Activated CD4-positive, alpha-beta T cell treated with anti-CD3 and anti-CD28 coated beads, Interleukin-2, amount 50 U/mL, for 1 hour (primary cell): Measurements from ENCODE around the gene AMBRA1.
"Not testable (repeated sequence)": the region's sequence is repeated elsewhere in the genome, so short reads cannot be mapped to it uniquely, and the experiment has no call there.

Experiments
- DNase-seq: peaks from one replicate; pipeline ENCODE4 v3.0.0-alpha.2; 2020

The AMBRA1 gene

GRCh38 chr11:46616551-46617133 is 22.8 kb upstream of the AMBRA1 start:
- no peak for DNase-seq

- DNase-seq = no peak
Observed at GRCh38 chr11:46615756-46616155, 21.9 kb upstream of the AMBRA1 start.

GRCh38 chr11:46612326-46612725 is 18.5 kb upstream of the AMBRA1 start:
- no peak for DNase-seq

GRCh38 chr11:46611526-46612304 is 17.9 kb upstream of the AMBRA1 start:
- no peak for DNase-seq

- DNase-seq = no peak
Observed at GRCh38 chr11:46609386-46609785, 15.6 kb upstream of the AMBRA1 start.

- no peak for DNase-seq
Observed at GRCh38 chr11:46607516-46607915, 13.7 kb upstream of the AMBRA1 start.

- DNase-seq = no peak
Observed at GRCh38 chr11:46604796-46605195, 11.0 kb upstream of the AMBRA1 start.

- DNase-seq = no peak
Observed at GRCh38 chr11:46603704-46604308, 10.0 kb upstream of the AMBRA1 start.

- no peak for DNase-seq
Observed at GRCh38 chr11:46601129-46601528, 7.3 kb upstream of the AMBRA1 start.

GRCh38 chr11:46600194-46600960 is 6.6 kb upstream of the AMBRA1 start:
- DNase-seq = no peak

- DNase-seq = no peak
Observed at GRCh38 chr11:46599340-46600193, 5.7 kb upstream of the AMBRA1 start.

GRCh38 chr11:46597609-46598219 is 3.9 kb upstream of the AMBRA1 start:
- DNase-seq = no peak

GRCh38 chr11:46597155-46597554 is 3.3 kb upstream of the AMBRA1 start:
- DNase-seq = no peak

GRCh38 chr11:46594785-46595184 is 962 bp upstream of the AMBRA1 start:
- no peak for DNase-seq

- DNase-seq = no peak
Observed at GRCh38 chr11:46594374-46594700, 514 bp upstream of the AMBRA1 start.

GRCh38 chr11:46590740-46591605 is 2.9 kb downstream of the AMBRA1 start:
- DNase-seq = no peak

GRCh38 chr11:46588915-46589314 is 4.9 kb downstream of the AMBRA1 start:
- no peak for DNase-seq

- no peak for DNase-seq
Observed at GRCh38 chr11:46588131-46588530, 5.7 kb downstream of the AMBRA1 start.

- DNase-seq = not testable (repeated sequence)
Observed at GRCh38 chr11:46583513-46583912, 10.3 kb downstream of the AMBRA1 start.

GRCh38 chr11:46582588-46582987 is 11.2 kb downstream of the AMBRA1 start:
- DNase-seq = no peak

GRCh38 chr11:46577058-46577457 is 16.8 kb downstream of the AMBRA1 start:
- no peak for DNase-seq
